Measurements from ENCODE around the gene SERTAD2.

SERTAD2 gene

DNA sequence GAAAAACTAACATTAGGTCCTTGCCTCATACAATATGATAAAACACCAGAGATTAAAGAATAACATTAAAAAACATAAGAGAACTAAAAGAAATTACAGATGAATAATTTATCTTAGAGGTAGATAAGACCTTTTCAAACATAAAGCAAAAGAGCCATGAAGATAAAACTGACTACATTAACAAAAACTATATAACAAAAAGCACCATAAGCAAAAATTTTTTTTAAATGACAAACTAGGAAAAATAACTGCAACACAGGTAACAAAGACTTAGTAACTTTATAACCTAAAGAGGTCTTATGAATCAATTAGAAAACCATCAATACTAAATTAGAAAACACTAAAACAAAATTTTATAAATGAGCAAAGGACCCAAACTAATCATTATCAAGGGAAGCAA lies 16.3 kb upstream of the SERTAD2 start:
- DNase-seq, result no peak

DNA sequence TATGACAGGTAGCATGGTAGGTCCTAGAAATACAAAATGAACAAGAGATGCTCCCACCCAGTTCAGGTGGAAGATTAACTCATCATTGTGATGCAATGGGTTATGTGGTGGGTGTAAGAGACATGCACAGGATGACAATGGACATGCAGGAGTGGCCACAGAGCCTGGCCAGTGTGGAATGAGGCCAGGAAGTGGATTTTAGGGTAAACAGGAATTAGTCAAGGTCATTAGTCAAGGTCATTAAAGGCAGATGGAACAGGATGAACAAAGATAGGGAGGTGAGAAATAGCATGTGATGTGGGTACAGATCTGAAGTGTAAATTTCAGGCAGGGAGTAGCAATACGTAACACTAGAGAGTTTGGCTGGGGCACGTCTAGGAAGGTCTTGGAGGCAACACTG lies 15.6 kb upstream of the SERTAD2 start:
- DNase-seq, result no peak

DNA sequence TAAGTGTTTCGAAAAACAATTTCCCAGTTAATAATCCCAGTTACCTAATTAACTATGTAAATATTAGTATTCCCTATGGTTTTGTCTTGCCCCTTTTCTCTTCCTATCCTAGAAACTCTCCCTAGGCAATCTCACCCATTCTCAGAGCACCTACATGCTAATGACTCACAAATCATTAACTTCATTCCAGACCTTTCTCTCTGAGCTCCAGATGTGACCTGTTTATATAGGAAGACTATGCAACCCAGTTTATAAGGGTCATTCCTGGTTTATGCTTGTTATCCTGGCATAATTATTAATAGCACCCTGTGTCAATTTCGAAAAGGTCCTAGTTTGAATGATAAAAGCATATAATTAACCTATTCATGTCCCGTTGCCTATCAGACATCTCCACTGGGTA lies 14.8 kb upstream of the SERTAD2 start:
- no peak for DNase-seq

DNA sequence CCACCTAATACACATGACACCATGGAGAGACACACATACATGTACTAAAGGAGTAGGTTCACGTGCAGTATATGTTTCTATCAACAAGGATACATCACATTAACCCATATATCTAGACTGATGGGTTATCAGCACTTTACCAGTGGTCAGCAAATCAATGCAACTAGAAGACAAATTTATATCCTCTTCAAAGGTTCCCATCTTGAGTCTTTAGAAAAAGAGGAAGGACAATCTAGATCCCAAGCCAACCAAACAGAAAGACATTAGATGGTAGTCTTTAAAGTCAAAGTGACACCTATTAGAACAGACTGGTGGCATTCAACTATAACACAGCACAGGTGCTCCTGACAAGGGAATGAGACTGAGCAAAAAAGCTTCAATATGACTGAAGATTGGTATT lies 13.8 kb upstream of the SERTAD2 start:
- DNase-seq, result no peak

DNA sequence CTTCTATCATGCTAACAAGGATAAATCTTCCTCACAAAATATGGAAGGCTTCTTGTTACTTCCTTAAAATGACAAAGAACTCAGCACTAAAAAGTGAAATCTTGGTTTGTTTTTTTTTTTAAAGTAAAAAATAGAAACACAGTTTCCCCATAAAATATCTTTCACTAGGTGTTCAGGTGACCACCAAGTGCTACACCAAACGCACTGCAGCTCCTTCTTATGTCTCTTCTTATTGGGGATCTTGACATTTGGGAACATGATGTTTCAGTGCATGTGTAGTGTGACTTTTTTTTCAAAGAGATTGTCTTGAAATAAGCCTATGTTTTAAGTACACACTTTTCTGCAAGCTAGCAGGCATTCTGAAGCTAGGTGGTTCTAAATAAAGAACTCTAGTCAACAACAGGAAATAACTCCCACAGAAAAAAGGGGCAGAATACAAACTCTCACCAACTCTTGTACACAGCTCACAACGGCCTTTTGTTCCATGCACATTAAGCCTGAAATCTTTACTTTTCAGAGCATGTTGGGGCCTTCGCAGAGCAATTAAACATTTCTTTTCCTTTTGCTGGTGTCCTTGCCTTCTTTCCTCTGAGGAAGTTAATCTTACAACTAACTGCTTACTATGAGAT lies 13.2 kb upstream of the SERTAD2 start:
- no peak for DNase-seq

DNA sequence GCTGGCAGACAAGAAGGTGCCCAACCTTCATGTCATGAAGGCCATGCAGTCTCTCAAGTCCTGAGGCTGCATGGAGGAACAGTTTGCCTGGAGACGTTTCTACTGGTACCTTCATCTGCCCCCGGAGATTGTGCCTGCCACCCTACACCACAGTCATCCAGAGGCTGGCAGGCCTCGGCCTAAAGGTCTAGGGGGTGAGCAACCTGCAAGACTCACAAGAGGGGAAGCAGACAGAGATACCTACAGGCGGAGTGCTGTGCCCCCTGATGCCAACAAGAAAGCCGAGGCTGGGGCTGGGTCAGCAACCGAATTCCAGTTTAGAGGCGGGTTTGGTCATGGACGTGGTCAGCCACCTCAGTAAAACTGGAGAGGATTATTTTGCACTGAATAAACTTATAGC lies 12.0 kb upstream of the SERTAD2 start:
- no peak for DNase-seq

DNA sequence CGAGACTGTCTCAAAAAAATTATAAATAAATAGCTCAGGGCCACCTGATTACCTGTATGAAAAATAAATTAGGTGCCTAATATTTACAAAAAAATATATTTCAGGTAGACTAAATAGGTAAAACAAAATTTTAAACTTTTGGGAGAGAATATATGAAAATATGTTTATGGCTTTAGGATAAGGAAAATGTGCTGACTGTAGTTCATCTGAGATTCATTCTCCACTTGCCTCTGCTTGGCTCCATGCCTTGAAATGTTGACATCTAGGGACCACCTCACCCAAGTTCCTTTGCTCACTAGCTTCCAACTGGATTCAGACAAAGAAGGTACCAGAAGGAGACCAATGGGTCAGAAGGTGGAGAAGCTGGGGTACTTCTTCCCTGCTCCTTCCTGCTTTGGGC lies 9.7 kb upstream of the SERTAD2 start:
- no peak for DNase-seq

DNA sequence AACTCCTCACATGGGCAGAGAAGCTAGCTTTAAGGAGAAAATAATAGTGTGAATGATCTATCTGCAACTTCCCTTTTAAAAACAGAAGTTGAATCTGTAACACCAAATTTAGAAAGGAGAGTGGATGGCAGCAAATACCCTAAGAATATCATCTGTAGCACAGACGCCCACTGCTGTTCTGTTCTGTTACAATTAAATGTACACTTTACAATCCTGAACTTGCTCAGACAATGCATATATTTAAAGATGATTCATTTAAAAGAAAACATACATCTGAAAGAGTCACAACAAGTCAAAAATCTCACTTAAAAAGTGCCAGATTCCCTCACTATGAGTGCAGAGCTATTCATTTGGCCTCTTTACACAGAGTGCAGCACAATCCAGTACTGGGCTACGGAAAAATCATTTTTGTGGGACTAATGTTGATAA lies 8.0 kb upstream of the SERTAD2 start:
- no peak for DNase-seq

DNA sequence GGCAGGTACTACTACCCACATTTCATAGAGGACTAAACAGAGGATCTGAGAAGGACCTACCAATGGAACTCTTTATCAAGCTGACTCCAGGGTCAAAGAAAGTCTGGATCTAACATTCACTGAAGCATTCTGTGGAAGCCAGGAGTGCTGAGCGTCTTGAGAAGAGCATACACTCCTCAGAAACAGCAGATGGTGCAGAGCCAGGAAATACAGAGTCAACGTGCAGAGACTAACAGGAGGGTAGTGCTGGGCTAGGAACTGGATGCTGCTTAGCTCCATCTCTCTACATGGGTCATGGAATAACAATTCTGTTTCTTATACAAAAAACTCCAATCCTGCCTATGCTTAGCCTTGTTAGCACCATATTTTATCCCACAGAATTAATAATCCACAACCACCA lies 5.5 kb upstream of the SERTAD2 start:
- DNase-seq, result no peak

DNA sequence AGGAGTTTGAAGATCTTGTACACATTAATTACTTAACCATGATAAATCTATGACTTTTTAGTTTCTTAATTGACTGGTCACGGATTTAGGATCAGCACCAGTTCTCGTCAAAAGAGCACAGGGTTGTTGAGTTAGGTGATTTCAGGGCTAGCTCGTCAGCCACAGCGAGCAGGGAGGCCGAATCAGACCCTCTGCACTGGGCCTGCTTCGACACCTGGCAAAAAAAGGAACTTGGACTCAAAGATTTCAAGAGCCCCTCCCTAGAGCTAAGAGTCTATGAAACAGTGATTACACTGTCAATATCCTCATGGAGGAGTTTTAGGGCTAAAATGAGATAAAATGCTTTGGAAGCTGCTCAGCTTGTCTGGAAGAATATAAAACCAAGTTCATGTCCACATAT lies 4.6 kb upstream of the SERTAD2 start:
- no peak for DNase-seq

DNA sequence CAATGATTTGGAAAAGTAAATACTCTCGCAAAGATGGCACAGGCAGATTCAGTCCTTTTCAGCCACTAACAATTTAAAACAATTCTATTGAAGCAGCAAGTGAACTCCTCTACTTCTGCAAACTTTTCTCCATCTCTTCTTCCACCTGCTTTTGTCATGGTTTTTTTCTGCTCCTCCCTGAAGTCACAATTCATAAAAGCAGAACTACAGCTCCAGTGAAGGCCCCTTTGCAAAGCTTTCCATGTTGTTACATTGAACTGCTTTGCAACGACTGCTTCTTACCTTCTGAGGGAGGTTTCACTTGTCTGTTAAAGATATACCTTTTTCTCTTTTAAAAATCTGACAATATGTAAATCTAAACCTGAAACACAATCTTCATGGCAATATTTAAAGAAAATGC lies 3.7 kb upstream of the SERTAD2 start:
- DNase-seq, result no peak

DNA sequence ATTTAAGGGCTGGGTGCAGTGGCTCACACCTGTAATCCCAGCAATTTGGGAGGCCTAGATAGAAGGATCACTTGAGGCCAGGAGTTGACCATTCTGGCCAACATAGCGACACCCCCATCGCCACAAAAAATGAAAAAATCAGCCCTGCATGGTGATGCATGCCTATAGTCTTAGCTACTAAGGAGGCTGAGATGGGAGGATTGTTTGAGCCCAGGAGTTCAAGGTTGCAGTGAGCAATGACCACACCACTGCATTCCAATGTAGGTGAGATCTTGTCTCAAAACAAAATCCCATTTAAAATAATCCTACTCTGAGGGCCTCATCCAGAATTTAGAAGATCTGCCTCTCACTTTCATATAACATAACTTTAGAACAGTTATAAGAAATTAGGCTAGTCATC lies 2.7 kb upstream of the SERTAD2 start:
- no peak for DNase-seq

DNA sequence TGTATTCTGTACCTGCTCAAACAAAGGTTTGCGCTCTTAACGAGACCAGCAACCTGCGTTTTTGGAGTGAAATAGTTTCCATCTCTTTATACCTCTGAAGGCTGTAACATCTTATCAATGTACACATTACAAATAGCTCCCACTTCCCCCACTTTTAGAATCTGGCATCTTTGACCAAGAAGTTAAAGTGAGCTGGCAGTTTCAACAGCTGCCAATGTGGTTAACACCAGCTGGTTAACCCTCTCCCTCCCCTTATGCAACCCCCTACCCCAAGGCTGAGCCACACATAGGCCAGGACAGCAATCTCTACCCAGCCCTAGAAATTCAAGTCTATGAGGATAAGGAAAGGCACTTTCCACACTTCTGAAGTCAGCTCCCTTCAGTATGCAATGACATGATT lies 2.2 kb upstream of the SERTAD2 start:
- no peak for DNase-seq

DNA sequence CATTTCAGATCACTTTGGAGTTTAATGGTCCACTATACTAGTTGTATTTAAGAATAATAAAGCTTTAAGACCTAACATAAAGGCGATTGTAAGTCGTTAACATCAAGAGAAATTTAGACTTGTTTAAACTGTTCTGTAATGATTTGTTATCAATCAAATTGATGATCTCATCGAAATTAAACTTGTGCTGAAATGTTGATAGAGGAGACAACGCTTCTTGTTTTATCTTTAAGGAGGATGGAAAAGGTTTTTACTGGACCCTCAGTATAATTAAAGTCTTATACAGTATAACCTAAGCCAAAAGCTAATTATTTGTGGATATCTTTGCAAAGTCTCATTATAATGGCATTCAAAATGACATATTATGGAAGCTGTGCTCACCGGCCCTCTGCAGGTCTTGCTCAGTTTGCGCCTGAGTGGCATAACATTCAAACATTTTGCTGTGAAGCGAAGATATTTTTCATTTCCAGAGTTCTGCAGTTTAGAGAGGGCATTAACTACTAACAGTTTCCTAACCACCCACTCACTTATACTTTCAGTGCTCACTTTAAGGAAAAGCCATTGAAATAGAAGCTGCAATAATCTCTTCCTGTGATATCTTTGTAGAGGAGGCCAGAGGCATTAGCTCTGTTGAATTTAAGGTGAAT lies 1.4 kb upstream of the SERTAD2 start:
- DNase-seq, result peak; percentile 22

DNA sequence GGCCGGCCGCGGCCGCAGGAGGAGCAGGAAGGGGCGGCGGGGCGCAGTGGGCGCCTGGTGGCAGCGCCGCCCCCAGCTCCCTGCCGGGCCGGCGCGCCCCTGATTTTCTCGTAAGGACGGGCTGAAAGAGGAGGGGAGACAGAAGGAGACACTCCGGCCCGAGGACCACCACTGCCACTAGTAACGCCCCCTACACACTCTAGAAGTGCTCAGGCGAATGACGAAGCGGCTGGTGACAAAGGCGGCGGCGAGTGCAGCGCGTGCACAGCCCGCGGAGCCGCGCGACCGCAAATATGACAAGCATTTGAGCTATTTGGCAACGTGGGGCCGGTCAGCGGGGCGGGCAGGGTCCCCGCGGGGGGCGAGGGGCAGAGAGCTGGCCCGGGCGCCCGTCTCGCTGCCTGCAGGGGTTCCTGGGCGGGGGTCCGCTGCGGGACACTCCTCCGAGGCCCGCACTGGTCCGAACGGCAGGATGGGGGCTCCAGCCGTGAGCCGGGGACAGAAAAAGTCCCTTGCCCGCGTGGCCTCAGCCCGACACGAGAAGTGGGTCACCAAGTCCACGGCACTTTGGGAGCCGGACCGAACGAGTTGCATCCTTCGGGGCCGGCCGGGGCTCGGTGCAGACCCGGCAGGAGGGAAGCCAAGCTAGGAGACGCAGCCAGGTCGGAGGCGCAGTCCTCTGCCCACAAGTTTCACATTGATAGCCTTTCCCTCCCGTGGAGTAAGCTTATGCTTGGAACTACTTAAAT lies 524 bp upstream of the SERTAD2 start:
- peak; percentile 59 for DNase-seq

DNA sequence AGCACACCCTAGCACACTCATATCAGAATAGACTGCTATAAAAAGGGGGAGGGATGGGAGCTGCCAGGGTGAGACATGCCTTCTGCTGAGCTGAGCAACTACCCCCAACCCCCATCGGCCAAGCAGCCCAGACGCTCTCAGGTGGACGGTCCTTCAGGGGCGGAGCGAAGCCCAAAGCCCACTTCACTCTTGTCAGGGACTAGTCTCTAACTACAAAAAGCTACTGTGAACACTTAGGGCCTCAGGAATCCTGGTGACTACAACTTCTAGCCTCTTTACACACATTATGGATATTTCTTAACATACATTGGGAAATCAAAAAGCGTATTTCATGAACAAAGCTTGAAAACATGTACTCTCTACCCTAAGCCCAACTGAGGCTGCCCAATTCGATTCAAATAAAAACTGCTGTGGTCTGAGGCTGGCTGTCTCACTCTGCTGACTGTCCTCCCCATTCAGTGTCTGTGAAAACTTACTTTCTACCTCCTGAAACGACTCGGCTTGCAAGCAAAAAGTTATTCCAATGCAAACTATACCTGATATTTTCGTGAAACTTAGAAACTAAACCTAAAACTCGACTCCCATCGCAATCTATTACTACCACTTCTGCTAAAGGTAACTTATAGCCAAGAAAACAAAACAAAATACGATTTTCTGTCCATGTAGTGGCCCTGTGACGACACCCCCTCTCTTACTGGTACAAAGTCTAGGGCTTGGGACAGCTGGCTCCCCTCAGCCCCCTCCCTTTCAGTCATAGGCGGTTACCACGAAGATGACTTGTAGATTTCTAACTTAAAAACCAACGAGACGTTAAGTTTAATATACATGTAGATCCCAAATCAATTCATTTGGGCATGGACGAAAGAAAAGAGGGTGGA lies 1.2 kb downstream of the SERTAD2 start:
- DNase-seq, result no peak

DNA sequence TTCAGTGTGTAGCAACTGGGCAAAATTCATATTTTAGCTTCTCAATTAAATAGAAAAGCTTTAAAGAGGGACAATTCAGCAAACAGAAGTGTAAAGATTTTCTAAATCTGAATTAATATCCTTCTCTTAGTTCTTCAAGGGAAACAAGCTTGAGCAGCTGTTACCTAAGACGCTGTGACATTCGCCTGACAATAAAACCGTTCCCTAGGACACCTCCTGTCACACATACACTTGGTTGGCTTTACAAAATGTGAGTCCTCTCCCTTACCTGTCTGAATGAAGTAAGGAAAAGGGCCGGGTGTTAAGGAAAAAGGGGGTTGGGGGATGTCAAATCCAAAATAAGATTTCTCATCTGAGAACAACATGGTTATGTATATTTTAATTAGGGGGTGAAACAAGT lies 2.1 kb downstream of the SERTAD2 start:
- DNase-seq, result no peak

DNA sequence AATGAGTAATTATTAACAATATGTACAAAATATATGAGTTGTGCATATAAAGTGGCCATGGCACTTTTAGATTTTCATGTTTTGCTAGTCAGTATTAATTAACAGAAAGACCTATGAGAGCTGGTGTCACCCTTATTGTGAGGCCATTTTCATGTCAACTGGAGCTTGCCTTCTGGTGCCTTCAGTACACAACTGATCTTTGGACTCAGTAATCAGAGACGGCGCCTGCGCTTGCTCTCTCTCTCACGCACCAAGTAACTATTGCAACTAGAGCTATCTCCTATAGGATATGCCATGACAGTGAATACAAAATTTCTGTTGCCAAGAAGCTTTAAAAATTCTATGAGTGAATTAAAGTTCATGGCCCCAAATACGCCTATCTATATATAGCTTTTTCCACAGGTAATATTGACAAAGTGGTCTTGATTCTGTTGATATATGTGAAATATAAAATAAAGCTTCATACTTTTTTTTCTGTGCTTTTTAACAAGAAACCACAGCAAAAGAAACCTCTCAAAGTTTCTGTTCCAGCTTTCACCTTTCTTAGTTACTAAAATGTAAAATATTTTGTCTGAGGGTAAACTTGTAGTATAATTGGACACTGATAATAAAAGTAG lies 2.9 kb downstream of the SERTAD2 start:
- DNase-seq, result no peak

DNA sequence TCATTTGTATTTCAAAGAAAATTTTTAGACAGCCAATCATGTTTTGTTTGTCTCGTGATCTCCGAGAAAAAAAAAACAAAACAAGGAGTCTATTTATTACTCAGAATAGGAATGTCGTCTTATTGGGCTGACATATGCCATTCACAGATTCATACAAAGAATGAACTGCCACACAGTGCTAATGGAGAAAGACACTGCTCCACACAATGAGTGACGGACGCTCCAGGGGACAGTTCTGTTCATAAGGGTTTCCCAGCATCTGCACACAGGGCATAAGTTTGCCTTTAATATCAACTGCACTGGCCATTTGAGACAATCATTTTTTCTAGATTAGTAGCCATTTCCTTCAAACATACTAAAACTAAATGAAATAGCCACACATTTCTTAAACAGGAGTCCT lies 3.4 kb downstream of the SERTAD2 start:
- no peak for DNase-seq

DNA sequence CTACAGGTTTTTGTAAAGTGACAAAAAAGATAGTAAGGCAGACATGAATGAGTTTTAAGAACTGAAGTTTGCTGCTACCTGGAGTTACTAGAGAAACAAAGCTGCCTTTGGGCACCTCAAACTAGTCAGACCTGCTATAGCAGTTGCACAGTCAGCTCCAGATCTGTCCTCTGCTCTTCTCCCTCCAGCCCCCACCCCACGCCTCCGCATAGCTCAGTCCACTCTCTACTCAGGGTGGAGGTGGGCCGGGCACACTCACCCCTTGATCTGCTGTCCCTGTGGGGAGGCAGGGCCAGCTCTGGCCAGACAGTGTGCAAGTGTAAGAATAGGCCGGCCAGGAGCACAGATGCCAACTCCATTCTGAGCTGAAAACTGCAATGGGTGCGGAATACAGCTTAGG lies 4.1 kb downstream of the SERTAD2 start:
- no peak for DNase-seq

DNA sequence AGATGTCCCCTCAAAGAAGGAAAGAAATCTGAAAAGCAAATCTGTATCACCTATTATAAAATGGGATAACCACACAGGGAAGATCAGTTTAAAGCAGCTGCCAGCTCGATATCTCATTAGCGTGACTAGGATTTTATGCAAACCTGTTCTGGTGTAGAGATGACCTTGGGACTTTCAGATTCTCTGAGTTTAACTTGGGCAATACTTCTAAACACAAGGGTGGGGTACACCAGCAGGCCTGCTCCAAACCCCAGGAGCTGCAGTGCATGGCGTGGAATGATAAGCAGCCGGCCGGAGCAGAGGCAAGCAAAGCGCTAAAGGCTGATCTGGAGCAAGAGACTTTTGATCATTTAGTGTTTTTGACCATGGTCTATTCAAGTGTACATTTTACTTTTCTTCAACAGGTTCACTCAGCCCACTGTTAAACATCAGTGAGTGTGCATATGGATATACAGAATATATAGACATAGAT lies 4.7 kb downstream of the SERTAD2 start:
- no peak for DNase-seq

DNA sequence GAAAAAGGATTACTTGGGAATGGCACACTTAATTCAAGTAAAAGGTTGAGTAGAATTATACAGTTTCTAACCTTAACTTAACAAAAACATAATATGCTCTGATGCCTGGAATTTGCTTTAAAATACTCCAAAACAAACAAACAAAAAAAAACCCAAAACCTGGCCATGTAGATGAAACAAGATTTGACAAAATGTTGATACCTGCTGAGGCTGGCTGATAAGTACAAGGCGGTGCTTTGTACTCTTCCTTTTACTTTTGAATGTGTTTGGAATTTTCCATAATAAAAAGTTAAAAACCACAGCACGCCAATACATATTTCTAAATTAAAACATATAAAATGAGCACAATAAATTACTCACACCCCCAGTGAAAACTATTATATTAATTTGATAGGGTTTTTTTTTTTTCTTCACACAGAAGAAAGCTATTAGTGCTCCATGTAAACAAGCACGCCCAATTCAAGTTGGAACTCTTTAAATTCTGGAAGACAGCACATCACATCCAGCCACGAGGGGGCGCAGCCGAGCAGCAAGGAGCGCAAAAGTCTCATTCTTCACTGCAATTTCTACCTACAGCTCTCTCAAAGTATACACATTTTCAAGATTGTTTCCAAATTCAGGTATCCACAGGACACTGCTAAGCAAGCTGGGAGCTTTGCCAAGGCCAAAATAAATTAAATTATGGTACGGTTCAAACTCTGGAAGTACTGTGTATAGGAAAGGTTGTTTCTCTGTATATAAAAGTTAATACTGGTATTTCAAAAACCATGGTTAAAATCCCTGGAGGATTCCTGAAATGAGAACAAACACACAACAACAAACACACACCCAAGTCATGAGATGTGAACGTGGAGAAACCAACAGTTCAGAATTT lies 7.5 kb downstream of the SERTAD2 start:
- peak; percentile 90 for DNase-seq

Measured in activated CD4-positive, alpha-beta T cell treated with anti-CD3 and anti-CD28 coated beads, Interleukin-2, amount 50 U/mL, for 1 hour (primary cell).